HepG2 (cell line): Measurements from ENCODE around the gene PSAP.

Experiments
- SAFB2 ChIP-seq: sonication (generic); formaldehyde crosslinking; IDR thresholded peaks from 2 replicates; pipeline ENCODE4 v1.5.1; 2020; ENCODE audit warnings: missing genetic modification reagents, low read depth, mild to moderate bottlenecking, borderline replicate concordance
- ZBTB4 ChIP-seq: sonication (generic); formaldehyde crosslinking; IDR thresholded peaks from 2 replicates; pipeline ENCODE4 v1.4.0; 2020; ENCODE audit warnings: missing genetic modification reagents, mild to moderate bottlenecking, borderline replicate concordance
- ZBTB49 ChIP-seq: sonication (generic); formaldehyde crosslinking; IDR thresholded peaks from 2 replicates; pipeline ENCODE4 v1.4.0; 2020; ENCODE audit warnings: missing genetic modification reagents, borderline replicate concordance
- TF ChIP-seq, protein P1 (sequence below): sonication (generic); formaldehyde crosslinking; IDR thresholded peaks from 2 replicates; pipeline ENCODE4 v1.5.0; 2020; ENCODE audit warnings: mild to moderate bottlenecking, missing genetic modification reagents, moderate library complexity

DNA sequence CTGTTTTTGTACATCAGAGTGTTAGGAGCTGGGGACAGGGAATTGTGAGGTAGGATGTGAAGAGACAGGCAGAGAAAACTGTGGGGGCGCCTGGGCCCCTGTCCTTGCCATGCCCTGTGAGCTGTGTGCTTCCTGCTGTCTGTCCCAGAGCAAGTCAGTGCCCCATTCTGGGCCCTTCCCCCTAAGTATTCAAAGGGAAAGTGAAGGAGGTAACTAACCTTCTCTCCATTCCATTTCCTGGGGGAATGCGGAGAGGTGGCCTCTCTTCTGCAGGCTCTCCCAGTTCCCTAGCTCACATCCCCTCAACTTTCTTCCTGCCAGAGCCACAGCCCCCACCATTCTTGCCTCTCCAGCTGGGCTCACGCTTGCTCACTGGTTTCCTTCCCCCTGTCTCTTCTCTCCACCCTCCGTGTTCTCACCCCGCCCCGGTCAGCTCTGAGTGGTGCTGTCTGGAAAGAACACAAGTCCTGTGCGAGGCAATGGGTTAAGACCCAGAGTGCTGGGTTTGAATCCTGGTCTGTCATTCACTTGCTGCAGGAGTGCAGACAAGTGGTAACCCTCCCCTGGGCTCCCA is 68.0 kb downstream of the PSAP start:
- no peak for TF ChIP-seq ZBTB49 (CRISPR knock-in tag)
- TF ChIP-seq, protein P1, sequence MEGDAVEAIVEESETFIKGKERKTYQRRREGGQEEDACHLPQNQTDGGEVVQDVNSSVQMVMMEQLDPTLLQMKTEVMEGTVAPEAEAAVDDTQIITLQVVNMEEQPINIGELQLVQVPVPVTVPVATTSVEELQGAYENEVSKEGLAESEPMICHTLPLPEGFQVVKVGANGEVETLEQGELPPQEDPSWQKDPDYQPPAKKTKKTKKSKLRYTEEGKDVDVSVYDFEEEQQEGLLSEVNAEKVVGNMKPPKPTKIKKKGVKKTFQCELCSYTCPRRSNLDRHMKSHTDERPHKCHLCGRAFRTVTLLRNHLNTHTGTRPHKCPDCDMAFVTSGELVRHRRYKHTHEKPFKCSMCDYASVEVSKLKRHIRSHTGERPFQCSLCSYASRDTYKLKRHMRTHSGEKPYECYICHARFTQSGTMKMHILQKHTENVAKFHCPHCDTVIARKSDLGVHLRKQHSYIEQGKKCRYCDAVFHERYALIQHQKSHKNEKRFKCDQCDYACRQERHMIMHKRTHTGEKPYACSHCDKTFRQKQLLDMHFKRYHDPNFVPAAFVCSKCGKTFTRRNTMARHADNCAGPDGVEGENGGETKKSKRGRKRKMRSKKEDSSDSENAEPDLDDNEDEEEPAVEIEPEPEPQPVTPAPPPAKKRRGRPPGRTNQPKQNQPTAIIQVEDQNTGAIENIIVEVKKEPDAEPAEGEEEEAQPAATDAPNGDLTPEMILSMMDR (CRISPR knock-in tag): no peak
- TF ChIP-seq ZBTB4 (CRISPR knock-in tag): no peak
- TF ChIP-seq SAFB2 (CRISPR knock-in tag): no peak
